ENCODE data around the gene RPA4.
"Not testable (repeated sequence)": the region's sequence is repeated elsewhere in the genome, so short reads cannot be mapped to it uniquely, and the experiment has no call there.

The RPA4 gene

GRCh38 chrX:96883608-96884007, at the start of gene RPA4:
Gene RPA4 (plus strand): TSS chrX:96883908. CDS start chrX:96884311, 403 bp downstream.
- no peak for DNase-seq

- DNase-seq, result no peak
Observed at GRCh38 chrX:96834137-96834536, 49.6 kb upstream of the RPA4 start.

GRCh38 chrX:96835660-96836289, 47.9 kb upstream of the RPA4 start:
- no peak for DNase-seq

GRCh38 chrX:96837808-96838207, 45.9 kb upstream of the RPA4 start:
- no peak for DNase-seq

- no peak for DNase-seq
Observed at GRCh38 chrX:96838537-96838936, 45.2 kb upstream of the RPA4 start.

GRCh38 chrX:96841325-96841724, 42.4 kb upstream of the RPA4 start:
- no peak for DNase-seq

GRCh38 chrX:96841866-96842265, 41.8 kb upstream of the RPA4 start:
- DNase-seq, result not testable (repeated sequence)

- DNase-seq, result no peak
Observed at GRCh38 chrX:96843566-96843965, 40.1 kb upstream of the RPA4 start.

GRCh38 chrX:96846841-96847240, 36.9 kb upstream of the RPA4 start:
- DNase-seq, result no peak

- DNase-seq, result not testable (repeated sequence)
Observed at GRCh38 chrX:96859422-96859821, 24.3 kb upstream of the RPA4 start.

- no peak for DNase-seq
Observed at GRCh38 chrX:96861218-96861617, 22.5 kb upstream of the RPA4 start.

GRCh38 chrX:96861661-96862060, 22.0 kb upstream of the RPA4 start:
- DNase-seq, result no peak

GRCh38 chrX:96884027-96884426, 319 bp downstream of the RPA4 start:
- DNase-seq, result no peak

GRCh38 chrX:96889726-96890125, 6.0 kb downstream of the RPA4 start:
- no peak for DNase-seq

- no peak for DNase-seq
Observed at GRCh38 chrX:96906741-96907140, 23.0 kb downstream of the RPA4 start.

- DNase-seq, result no peak
Observed at GRCh38 chrX:96907516-96908272, 24.0 kb downstream of the RPA4 start.

- no peak for DNase-seq
Observed at GRCh38 chrX:96909291-96909690, 25.6 kb downstream of the RPA4 start.

GRCh38 chrX:96918864-96919263, 35.2 kb downstream of the RPA4 start:
- no peak for DNase-seq

GRCh38 chrX:96919672-96920071, 36.0 kb downstream of the RPA4 start:
- DNase-seq, result no peak

GRCh38 chrX:96924581-96924980, 40.9 kb downstream of the RPA4 start:
- no peak for DNase-seq

- no peak for DNase-seq
Observed at GRCh38 chrX:96929036-96929435, 45.3 kb downstream of the RPA4 start.
